ENCODE measurements around the gene APLP2.
A peak's percentile ranks its signal among the peaks of the same experiment; 100 is the strongest.

Gene APLP2

DNA sequence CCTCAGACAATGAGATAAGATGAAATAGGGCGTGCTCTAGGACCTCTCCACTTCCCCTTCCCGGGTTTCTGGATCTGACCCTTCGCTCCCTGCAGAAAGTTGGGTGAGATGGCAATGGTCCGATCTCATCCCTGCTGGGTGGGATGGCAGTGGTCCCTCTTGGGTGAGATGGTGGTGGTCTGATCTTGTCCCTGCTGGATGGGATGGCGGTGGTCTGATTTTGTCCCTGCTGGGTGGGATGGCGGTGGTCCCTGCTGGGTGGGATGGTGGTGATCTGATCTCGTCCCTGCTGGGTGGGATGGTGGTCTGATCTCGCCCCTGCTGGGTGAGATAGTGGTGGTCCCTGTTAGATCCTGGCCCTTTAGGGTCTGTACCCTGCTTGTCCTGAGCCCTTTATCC is 111.2 kb downstream of the APLP2 start:
- peak overlapping the region; percentile 72 for H3K4me2 ChIP-seq (ENCODE audit: low read depth, low read length, poor library complexity, severe bottlenecking)
- H3K79me2 ChIP-seq (ENCODE audit: insufficient read depth, low read length) = peaks cover 85% of the 10 kb centered on the region
- H3K27me3 ChIP-seq (ENCODE audit: low read length) = no peaks in the 10 kb centered on the region

DNA sequence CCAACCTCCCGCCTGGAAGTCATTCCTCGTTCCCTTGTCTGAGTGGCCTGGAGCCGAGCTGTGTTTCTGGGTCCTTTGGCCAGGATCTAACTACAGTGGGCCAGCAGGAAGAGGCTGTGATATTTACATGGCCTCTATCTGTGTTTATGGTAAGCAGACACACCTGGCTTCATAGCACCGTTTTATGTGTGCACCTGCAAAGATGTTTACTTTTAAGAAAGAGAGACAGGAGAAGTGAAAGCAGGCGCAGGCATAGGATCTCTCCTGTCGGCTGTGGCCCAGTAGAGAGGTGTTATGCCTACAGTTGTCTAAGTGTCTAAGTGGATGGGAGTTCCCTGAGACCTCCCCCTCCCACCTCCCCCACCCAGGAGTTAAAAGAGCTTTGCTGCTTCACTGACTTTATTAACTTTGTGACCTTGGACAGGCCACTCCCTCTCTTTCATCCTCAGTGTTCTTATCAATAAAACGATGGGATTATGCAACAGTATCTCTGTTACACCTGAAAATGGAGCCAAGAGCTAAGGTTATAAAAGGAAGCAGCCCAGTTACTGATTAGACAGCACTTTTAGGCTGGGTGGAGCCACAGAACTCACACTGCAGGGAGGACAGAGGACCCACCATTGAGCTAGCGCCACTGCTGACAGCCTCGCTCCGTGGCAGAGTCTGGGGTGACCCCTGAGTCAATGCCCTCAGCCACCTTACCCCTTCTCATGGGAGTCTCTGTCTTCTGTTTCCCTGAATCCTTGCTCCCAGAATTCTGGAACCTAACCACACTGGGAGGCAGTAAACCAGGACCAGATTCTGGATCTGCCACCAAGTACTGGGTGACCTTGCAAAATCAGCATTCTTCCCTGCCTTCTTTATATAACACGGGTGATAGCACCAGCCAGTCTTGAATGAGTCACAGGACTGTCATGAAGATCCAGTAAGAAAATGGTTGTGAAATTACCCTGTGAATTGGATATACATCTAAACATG is 111.9 kb downstream of the APLP2 start:
- Histone ChIP-seq H3K27me3 (ENCODE audit: low read length) (no peaks in the 10 kb centered on the region), H4K20me1 (ENCODE audit: low read depth, low read length) (no peaks in the 10 kb centered on the region), H3K36me3 (ENCODE audit: low read length) (no peaks in the 10 kb centered on the region), H3K4me2 (ENCODE audit: low read depth, low read length, poor library complexity, severe bottlenecking) (peak overlapping the region; percentile 72), H3K9me3 (ENCODE audit: insufficient read depth, low read length) (no peaks in the 10 kb centered on the region), H3F3A (ENCODE audit: insufficient read depth) (peaks cover 45% of the 10 kb centered on the region), H3K27ac (ENCODE audit: low read depth, low read length) (peak overlapping the region; percentile 100), H2AFZ (ENCODE audit: low read depth, low read length, severe bottlenecking) (no peak overlapping the region), H3K9ac (ENCODE audit: low read length) (peak overlapping the region; percentile 56), H3K4me3 (ENCODE audit: insufficient read depth, low read length, poor library complexity, severe bottlenecking) (peak overlapping the region; percentile 36), H3K79me2 (ENCODE audit: insufficient read depth, low read length) (peaks cover 85% of the 10 kb centered on the region), H3K9me2 (replicated peaks; ENCODE audit: insufficient read depth, low read length) (no peaks in the 10 kb centered on the region)
- TF ChIP-seq, protein P1, sequence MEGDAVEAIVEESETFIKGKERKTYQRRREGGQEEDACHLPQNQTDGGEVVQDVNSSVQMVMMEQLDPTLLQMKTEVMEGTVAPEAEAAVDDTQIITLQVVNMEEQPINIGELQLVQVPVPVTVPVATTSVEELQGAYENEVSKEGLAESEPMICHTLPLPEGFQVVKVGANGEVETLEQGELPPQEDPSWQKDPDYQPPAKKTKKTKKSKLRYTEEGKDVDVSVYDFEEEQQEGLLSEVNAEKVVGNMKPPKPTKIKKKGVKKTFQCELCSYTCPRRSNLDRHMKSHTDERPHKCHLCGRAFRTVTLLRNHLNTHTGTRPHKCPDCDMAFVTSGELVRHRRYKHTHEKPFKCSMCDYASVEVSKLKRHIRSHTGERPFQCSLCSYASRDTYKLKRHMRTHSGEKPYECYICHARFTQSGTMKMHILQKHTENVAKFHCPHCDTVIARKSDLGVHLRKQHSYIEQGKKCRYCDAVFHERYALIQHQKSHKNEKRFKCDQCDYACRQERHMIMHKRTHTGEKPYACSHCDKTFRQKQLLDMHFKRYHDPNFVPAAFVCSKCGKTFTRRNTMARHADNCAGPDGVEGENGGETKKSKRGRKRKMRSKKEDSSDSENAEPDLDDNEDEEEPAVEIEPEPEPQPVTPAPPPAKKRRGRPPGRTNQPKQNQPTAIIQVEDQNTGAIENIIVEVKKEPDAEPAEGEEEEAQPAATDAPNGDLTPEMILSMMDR (IDR thresholded peaks at IDR 0.05; ENCODE audit: insufficient read depth, low read length, poor library complexity, severe bottlenecking) = no peak
- no peak for TF ChIP-seq EZH2phosphoT487 (conservative IDR thresholded peaks at IDR 0.05; ENCODE audit: low read length)

More for the DNA sequence above, 111.2 kb downstream of the APLP2 start:
- Histone ChIP-seq H3K36me3 (ENCODE audit: low read length) (no peaks in the 10 kb centered on the region), H2AFZ (ENCODE audit: low read depth, low read length, severe bottlenecking) (no peak overlapping the region), H3K27ac (ENCODE audit: low read depth, low read length) (peak overlapping the region; percentile 100), H3F3A (ENCODE audit: insufficient read depth) (peaks cover 48% of the 10 kb centered on the region), H4K20me1 (ENCODE audit: low read depth, low read length) (no peaks in the 10 kb centered on the region), H3K4me3 (ENCODE audit: insufficient read depth, low read length, poor library complexity, severe bottlenecking) (peak overlapping the region; percentile 36), H3K9ac (ENCODE audit: low read length) (peak overlapping the region; percentile 56), H3K9me3 (ENCODE audit: insufficient read depth, low read length) (no peaks in the 10 kb centered on the region), H3K9me2 (replicated peaks; ENCODE audit: insufficient read depth, low read length) (no peaks in the 10 kb centered on the region)
- no peak for TF ChIP-seq EZH2phosphoT487 (conservative IDR thresholded peaks at IDR 0.05; ENCODE audit: low read length)
- TF ChIP-seq, protein P1 (IDR thresholded peaks at IDR 0.05; ENCODE audit: insufficient read depth, low read length, poor library complexity, severe bottlenecking) = no peak

DNA sequence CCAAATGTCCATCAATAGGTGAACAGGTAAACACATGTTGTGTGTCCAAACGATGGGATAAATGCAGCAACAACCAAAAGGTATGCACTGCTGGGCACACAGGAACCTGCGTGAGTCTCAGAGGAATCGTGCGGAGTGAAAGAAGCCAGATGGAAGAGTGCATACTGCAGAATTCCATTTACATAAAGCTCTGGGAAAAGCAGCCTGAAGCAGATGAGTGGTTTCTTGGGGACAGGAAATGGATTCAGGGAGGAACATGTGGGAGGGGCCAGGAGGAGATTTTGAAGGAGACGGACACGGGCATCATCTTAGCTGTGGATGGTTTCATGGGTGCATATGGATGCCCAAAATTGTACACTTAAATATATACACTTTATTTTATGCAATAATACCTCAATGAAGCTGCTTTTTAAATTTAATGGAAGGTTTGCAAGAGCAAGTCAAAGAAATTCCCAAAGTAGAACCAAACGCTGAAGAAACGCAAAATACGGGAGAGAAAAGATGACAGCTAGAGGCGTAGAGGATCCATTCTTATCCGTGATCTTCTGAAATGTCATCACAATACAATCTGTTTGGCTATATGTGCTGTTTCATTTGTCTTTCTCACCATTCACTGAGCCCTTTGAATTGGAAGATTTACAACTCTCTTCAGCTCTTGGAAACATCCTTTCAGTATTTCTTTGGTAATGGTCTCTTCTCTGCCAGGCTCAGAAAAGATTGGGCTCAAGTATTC is 114.3 kb downstream of the APLP2 start:
- Histone ChIP-seq H3K36me3 (ENCODE audit: low read length) (no peaks in the 10 kb centered on the region), H4K20me1 (ENCODE audit: low read depth, low read length) (no peaks in the 10 kb centered on the region), H3K9me3 (ENCODE audit: insufficient read depth, low read length) (no peaks in the 10 kb centered on the region), H2AFZ (ENCODE audit: low read depth, low read length, severe bottlenecking) (no peak overlapping the region), H3K4me2 (ENCODE audit: low read depth, low read length, poor library complexity, severe bottlenecking) (no peak overlapping the region), H3K27me3 (ENCODE audit: low read length) (no peaks in the 10 kb centered on the region), H3K79me2 (ENCODE audit: insufficient read depth, low read length) (peaks cover 83% of the 10 kb centered on the region), H3F3A (ENCODE audit: insufficient read depth) (peaks cover 28% of the 10 kb centered on the region), H3K9ac (ENCODE audit: low read length) (no peak overlapping the region), H3K9me2 (replicated peaks; ENCODE audit: insufficient read depth, low read length) (no peaks in the 10 kb centered on the region), H3K4me3 (ENCODE audit: insufficient read depth, low read length, poor library complexity, severe bottlenecking) (no peak overlapping the region), H3K27ac (ENCODE audit: low read depth, low read length) (no peak overlapping the region)
- no peak for TF ChIP-seq EZH2phosphoT487 (conservative IDR thresholded peaks at IDR 0.05; ENCODE audit: low read length)
- TF ChIP-seq, protein P1 (IDR thresholded peaks at IDR 0.05; ENCODE audit: insufficient read depth, low read length, poor library complexity, severe bottlenecking) = no peak
